ENCODE results near the gene USP15. TPM values are rescaled to one million over a fixed set of nuclear protein-coding genes. Genes with fewer than 3 reads are reported as not detected.

USP15 gene
- total and polyA plus RNA-seq, 4 donors, result 16.3 to 102 (median 66.1) TPM

- Histone ChIP-seq H3K4me3 (ENCODE audit: low read length in 2 of 2) (no peak overlapping the region), H3K9me3 (ENCODE audit: control insufficient read depth, low read length) (no peaks in the 10 kb centered on the region), H3K27ac (ENCODE audit: low read depth in 1 of 2, low read length in 2 of 2) (no peak overlapping the region), H3K27me3 (ENCODE audit: control insufficient read depth in 1 of 2, insufficient read depth in 2 of 2, low read length in 1 of 2) (no peaks in the 10 kb centered on the region), H3K4me1 (ENCODE audit: control insufficient read depth in 1 of 2, insufficient read depth in 2 of 2, low read length in 2 of 2) (no peaks in the 10 kb centered on the region), H3K36me3 (ENCODE audit: control insufficient read depth in 1 of 2, insufficient read depth in 2 of 2, low read length in 1 of 2) (no peaks in the 10 kb centered on the region)
- DNase-seq, result no peak
- intact Hi-C loops (cut with DNase I), result no loop called here
- no peak for ATAC-seq (ENCODE audit: low FRiP score)
- 51 to 54% methylated on average over 2 of the region's 2 CpGs for WGBS, 2 donors
Observed at GRCh38 chr12:62227091-62227490, 33.1 kb upstream of the USP15 start.

GRCh38 chr12:62230652-62231051 lies 29.6 kb upstream of the USP15 start:
- DNase-seq, result no peak
- Histone ChIP-seq H3K4me3 (ENCODE audit: low read length in 2 of 2) (no peak overlapping the region), H3K9me3 (ENCODE audit: control insufficient read depth, low read length) (no peaks in the 10 kb centered on the region), H3K4me1 (ENCODE audit: control insufficient read depth in 1 of 2, insufficient read depth in 2 of 2, low read length in 2 of 2) (no peaks in the 10 kb centered on the region), H3K27me3 (ENCODE audit: control insufficient read depth in 1 of 2, insufficient read depth in 2 of 2, low read length in 1 of 2) (no peaks in the 10 kb centered on the region), H3K27ac (ENCODE audit: low read depth in 1 of 2, low read length in 2 of 2) (no peak overlapping the region), H3K36me3 (ENCODE audit: control insufficient read depth in 1 of 2, insufficient read depth in 2 of 2, low read length in 1 of 2) (no peaks in the 10 kb centered on the region)
- ATAC-seq (ENCODE audit: low FRiP score), result no peak
- intact Hi-C loops (cut with DNase I), result no loop called here
- WGBS, 2 donors, result 95 to 96% methylated on average over 2 of the region's 2 CpGs

DNA sequence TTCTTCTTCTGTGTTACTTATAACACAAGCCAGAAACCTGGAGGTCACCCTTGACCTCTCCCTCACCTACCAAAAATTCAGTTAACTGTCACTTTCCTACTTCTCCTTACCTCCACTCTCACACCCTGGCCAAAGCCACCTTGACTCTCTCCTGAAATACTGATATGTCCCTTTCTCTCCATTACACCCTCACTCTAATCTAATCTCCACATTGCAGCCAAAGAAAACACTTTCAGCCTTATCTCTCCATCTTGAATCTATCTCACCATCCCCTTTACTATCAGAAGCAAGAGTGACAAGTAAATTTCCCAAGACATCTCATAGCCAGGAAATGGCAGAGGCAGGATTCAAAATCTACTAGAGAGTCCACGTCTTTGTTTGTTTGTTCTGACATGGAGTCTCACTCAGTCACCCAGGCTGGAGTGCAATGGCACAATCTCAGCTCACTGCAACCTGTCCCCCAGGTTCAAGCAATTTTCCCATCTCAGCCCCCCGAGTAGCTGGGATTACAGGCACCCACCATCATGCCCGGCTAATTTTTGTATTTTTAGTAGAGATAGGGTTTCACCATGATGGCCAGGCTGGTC lies 28.0 kb upstream of the USP15 start:
- intact Hi-C loops (cut with DNase I), result no loop called here
- Histone ChIP-seq H3K27ac (ENCODE audit: low read depth in 1 of 2, low read length in 2 of 2) (no peak overlapping the region), H3K4me1 (ENCODE audit: control insufficient read depth in 1 of 2, insufficient read depth in 2 of 2, low read length in 2 of 2) (no peaks in the 10 kb centered on the region), H3K4me3 (ENCODE audit: low read length in 2 of 2) (no peak overlapping the region), H3K9me3 (ENCODE audit: control insufficient read depth, low read length) (no peaks in the 10 kb centered on the region), H3K36me3 (ENCODE audit: control insufficient read depth in 1 of 2, insufficient read depth in 2 of 2, low read length in 1 of 2) (no peaks in the 10 kb centered on the region), H3K27me3 (ENCODE audit: control insufficient read depth in 1 of 2, insufficient read depth in 2 of 2, low read length in 1 of 2) (no peaks in the 10 kb centered on the region)
- DNase-seq, result no peak
- ATAC-seq (ENCODE audit: low FRiP score), result no peak
- 73 to 76% methylated on average over 3 of the region's 3 CpGs for WGBS, 2 donors

DNA sequence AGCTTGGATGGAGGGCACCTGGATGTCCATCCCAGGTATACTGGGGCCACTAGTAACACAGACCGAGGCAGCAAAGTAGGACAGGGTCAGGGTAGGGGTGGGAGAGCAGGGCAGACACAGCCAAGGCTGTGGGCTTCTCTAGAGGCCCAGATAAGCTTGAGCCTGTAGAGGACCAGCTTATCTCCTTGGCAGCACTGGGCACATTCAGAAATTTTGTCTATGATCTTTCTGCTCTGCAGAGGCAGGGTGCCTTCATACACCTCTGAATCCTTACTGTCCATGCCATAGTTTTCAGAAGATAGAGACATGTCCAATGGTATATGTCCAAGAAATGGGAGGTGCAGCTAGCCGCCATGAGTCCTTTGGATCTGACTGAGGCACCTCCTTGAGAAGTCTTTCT lies 26.4 kb upstream of the USP15 start:
- intact Hi-C loops (cut with DNase I), result no loop called here
- Histone ChIP-seq H3K9me3 (ENCODE audit: control insufficient read depth, low read length) (peaks cover 2% of the 10 kb centered on the region), H3K4me3 (ENCODE audit: low read length in 2 of 2) (no peak overlapping the region), H3K4me1 (ENCODE audit: control insufficient read depth in 1 of 2, insufficient read depth in 2 of 2, low read length in 2 of 2) (no peaks in the 10 kb centered on the region), H3K27me3 (ENCODE audit: control insufficient read depth in 1 of 2, insufficient read depth in 2 of 2, low read length in 1 of 2) (no peaks in the 10 kb centered on the region), H3K27ac (ENCODE audit: low read depth in 1 of 2, low read length in 2 of 2) (no peak overlapping the region), H3K36me3 (ENCODE audit: control insufficient read depth in 1 of 2, insufficient read depth in 2 of 2, low read length in 1 of 2) (no peaks in the 10 kb centered on the region)
- no peak for DNase-seq
- ATAC-seq (ENCODE audit: low FRiP score), result no peak
- WGBS, 2 donors, result 94 to 100% methylated on average over 2 of the region's 2 CpGs

- no peaks in the 10 kb centered on the region for H3K27me3 ChIP-seq (ENCODE audit: control insufficient read depth in 1 of 2, insufficient read depth in 2 of 2, low read length in 1 of 2)
- H3K4me1 ChIP-seq (ENCODE audit: control insufficient read depth in 1 of 2, insufficient read depth in 2 of 2, low read length in 2 of 2), result no peaks in the 10 kb centered on the region
- H3K27ac ChIP-seq (ENCODE audit: low read depth in 1 of 2, low read length in 2 of 2), result no peak overlapping the region
- ATAC-seq (ENCODE audit: low FRiP score) (no peak), DNase-seq (no peak)
- no peak overlapping the region for H3K4me3 ChIP-seq (ENCODE audit: low read length in 2 of 2)
- WGBS, 2 donors, result 88 to 93% methylated on average over 2 of the region's 2 CpGs
- no peaks in the 10 kb centered on the region for H3K36me3 ChIP-seq (ENCODE audit: control insufficient read depth in 1 of 2, insufficient read depth in 2 of 2, low read length in 1 of 2)
- H3K9me3 ChIP-seq (ENCODE audit: control insufficient read depth, low read length), result peaks cover 2% of the 10 kb centered on the region
- intact Hi-C loops (cut with DNase I), result no loop called here
Observed at GRCh38 chr12:62239571-62239970, 20.6 kb upstream of the USP15 start.

GRCh38 chr12:62247281-62248045 lies 12.7 kb upstream of the USP15 start:
- 75 to 82% methylated on average over 3 of the region's 3 CpGs for WGBS, 2 donors

GRCh38 chr12:62248873-62249272 lies 11.3 kb upstream of the USP15 start:
- WGBS, 2 donors, result 94 to 100% methylated on average over 1 of the region's 1 CpG
- intact Hi-C loops (cut with DNase I), result no loop called here
- no peaks in the 10 kb centered on the region for H3K4me1 ChIP-seq (ENCODE audit: control insufficient read depth in 1 of 2, insufficient read depth in 2 of 2, low read length in 2 of 2)
- ATAC-seq (ENCODE audit: low FRiP score) (no peak), DNase-seq (no peak)
- no peaks in the 10 kb centered on the region for H3K9me3 ChIP-seq (ENCODE audit: control insufficient read depth, low read length)
- no peaks in the 10 kb centered on the region for H3K27me3 ChIP-seq (ENCODE audit: control insufficient read depth in 1 of 2, insufficient read depth in 2 of 2, low read length in 1 of 2)
- H3K36me3 ChIP-seq (ENCODE audit: control insufficient read depth in 1 of 2, insufficient read depth in 2 of 2, low read length in 1 of 2), result no peaks in the 10 kb centered on the region
- H3K27ac ChIP-seq (ENCODE audit: low read depth in 1 of 2, low read length in 2 of 2), result no peak overlapping the region
- H3K4me3 ChIP-seq (ENCODE audit: low read length in 2 of 2), result no peak overlapping the region

More at GRCh38 chr12:62247281-62248045, 12.7 kb upstream of the USP15 start:
- DNase-seq, result no peak
- ATAC-seq (ENCODE audit: low FRiP score), result no peak
- H3K27ac ChIP-seq (ENCODE audit: low read depth in 1 of 2, low read length in 2 of 2), result no peak overlapping the region
- intact Hi-C loops (cut with DNase I), result no loop called here
- H3K4me1 ChIP-seq (ENCODE audit: control insufficient read depth in 1 of 2, insufficient read depth in 2 of 2, low read length in 2 of 2), result no peaks in the 10 kb centered on the region
- H3K9me3 ChIP-seq (ENCODE audit: control insufficient read depth, low read length), result no peaks in the 10 kb centered on the region
- no peaks in the 10 kb centered on the region for H3K36me3 ChIP-seq (ENCODE audit: control insufficient read depth in 1 of 2, insufficient read depth in 2 of 2, low read length in 1 of 2)
- no peak overlapping the region for H3K4me3 ChIP-seq (ENCODE audit: low read length in 2 of 2)
- no peaks in the 10 kb centered on the region for H3K27me3 ChIP-seq (ENCODE audit: control insufficient read depth in 1 of 2, insufficient read depth in 2 of 2, low read length in 1 of 2)

- H3K27me3 ChIP-seq (ENCODE audit: control insufficient read depth in 1 of 2, insufficient read depth in 2 of 2, low read length in 1 of 2), result no peaks in the 10 kb centered on the region
- ATAC-seq (ENCODE audit: low FRiP score) (no peak), DNase-seq (no peak)
Observed at GRCh38 chr12:62249419-62249818, 10.8 kb upstream of the USP15 start.

More at GRCh38 chr12:62249419-62249818, 10.8 kb upstream of the USP15 start:
- H3K4me1 ChIP-seq (ENCODE audit: control insufficient read depth in 1 of 2, insufficient read depth in 2 of 2, low read length in 2 of 2), result no peaks in the 10 kb centered on the region
- intact Hi-C loops (cut with DNase I), result no loop called here
- WGBS, 2 donors, result 89 to 92% methylated on average over 2 of the region's 2 CpGs
- H3K9me3 ChIP-seq (ENCODE audit: control insufficient read depth, low read length), result no peaks in the 10 kb centered on the region
- H3K36me3 ChIP-seq (ENCODE audit: control insufficient read depth in 1 of 2, insufficient read depth in 2 of 2, low read length in 1 of 2), result no peaks in the 10 kb centered on the region
- no peak overlapping the region for H3K4me3 ChIP-seq (ENCODE audit: low read length in 2 of 2)
- no peak overlapping the region for H3K27ac ChIP-seq (ENCODE audit: low read depth in 1 of 2, low read length in 2 of 2)

All from aorta (tissue), 5 donors.